Measurements from ENCODE around the gene TMEM176A.

TMEM176A gene

GRCh38 chr7:150820148-150820547 lies 19.6 kb downstream of the TMEM176A start:
- FAIRE-seq (no peak), DNase-seq (ENCODE audit: insufficient read length, low spot score) (no peak)

DNA sequence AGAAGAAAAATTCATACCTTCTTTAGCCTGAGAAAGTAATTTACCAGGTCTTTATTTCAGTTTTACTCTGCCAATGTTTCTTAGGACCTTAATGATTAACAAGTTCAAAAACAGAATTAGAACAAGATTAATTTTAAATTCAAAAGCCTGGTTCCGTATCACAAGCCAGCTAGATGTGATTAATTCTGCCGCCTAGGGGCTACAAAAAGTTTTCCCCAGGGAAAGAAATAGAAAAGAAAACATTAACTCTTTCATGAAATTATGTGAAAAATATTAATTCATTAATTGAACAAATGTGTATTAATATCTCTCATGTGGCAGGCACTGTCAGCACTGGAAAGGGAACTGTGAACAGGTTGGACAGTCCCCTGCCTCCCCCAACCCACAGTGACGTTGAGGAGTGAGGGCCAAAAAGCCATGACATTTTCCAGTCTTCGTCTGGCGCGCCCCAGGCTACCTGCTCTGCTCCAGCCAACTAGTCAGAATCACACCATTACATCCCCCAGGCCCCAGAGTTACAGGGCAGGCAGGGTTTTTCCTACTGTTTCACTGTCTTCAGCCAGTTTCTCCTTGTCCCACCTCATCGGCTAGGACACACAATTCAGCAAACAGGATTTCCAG lies 20.1 kb downstream of the TMEM176A start:
- TF ChIP-seq POLR2A (IDR thresholded peaks at IDR 0.05; ENCODE audit: low read depth, low read length), result no peak
- FAIRE-seq (no peak), DNase-seq (ENCODE audit: insufficient read length, low spot score) (no peak)

More at GRCh38 chr7:150820148-150820547, 19.6 kb downstream of the TMEM176A start:
- no peak for TF ChIP-seq POLR2A (IDR thresholded peaks at IDR 0.05; ENCODE audit: low read depth, low read length)

GRCh38 chr7:150823043-150823442 lies 22.5 kb downstream of the TMEM176A start:
- FAIRE-seq (no peak), DNase-seq (ENCODE audit: insufficient read length, low spot score) (no peak)
- no peak for TF ChIP-seq POLR2A (IDR thresholded peaks at IDR 0.05; ENCODE audit: low read depth, low read length)

- TF ChIP-seq POLR2A (IDR thresholded peaks at IDR 0.05; ENCODE audit: low read depth, low read length), result no peak
- no peak for DNase-seq (ENCODE audit: insufficient read length, low spot score)
- no peak for FAIRE-seq
Observed at GRCh38 chr7:150823484-150824126, 23.0 kb downstream of the TMEM176A start.

GRCh38 chr7:150824379-150825177 lies 24.0 kb downstream of the TMEM176A start:
- DNase-seq (ENCODE audit: insufficient read length, low spot score) (no peak), FAIRE-seq (no peak)
- TF ChIP-seq POLR2A (IDR thresholded peaks at IDR 0.05; ENCODE audit: low read depth, low read length), result no peak

GRCh38 chr7:150826061-150826849 lies 25.7 kb downstream of the TMEM176A start:
- DNase-seq (ENCODE audit: insufficient read length, low spot score), result no peak

DNA sequence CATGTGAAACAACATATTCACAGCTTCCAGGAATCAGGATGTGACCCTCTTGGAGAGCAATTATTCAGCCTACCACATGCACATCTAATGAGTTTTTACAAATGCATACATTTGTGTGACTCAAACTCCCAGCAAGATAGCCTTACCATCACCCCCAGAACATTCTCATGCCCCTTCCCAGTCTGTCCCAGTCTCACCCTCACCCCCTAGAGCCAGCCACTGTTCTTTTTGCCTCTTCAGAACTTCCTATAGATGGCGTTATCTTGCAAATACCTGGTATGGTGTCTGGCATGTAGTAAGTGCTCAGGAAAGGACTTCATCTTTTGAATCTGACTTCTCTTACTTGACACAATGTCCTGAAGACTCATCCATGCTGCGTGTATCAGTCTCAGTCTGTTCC lies 27.8 kb downstream of the TMEM176A start:
- TF ChIP-seq POLR2A (IDR thresholded peaks at IDR 0.05; ENCODE audit: low read depth, low read length), result no peak
- DNase-seq (ENCODE audit: insufficient read length, low spot score), result no peak
- FAIRE-seq, result no peak

More at GRCh38 chr7:150826061-150826849, 25.7 kb downstream of the TMEM176A start:
- no peak for FAIRE-seq
- TF ChIP-seq POLR2A (IDR thresholded peaks at IDR 0.05; ENCODE audit: low read depth, low read length), result no peak

DNA sequence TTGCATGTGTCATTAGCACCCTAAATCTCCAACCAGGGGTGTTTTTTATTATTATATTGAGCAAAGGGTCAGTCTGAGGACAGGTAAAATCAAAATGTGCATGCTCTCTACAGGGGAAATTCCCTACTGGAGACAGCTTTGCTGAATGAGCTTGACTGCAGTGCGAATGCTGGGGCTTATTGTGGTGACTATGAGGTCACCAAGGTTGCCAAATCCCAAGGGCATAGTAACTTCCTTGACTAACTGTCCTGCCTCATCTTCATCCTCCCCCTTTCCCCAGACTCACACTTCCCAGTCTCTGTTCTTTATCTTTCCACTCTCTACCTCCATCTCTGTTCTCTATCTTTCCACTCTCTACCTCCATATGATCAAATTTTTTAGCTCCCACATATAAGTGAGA lies 28.9 kb downstream of the TMEM176A start:
- no peak for FAIRE-seq
- TF ChIP-seq POLR2A (IDR thresholded peaks at IDR 0.05; ENCODE audit: low read depth, low read length), result no peak

GRCh38 chr7:150830937-150831336 lies 30.4 kb downstream of the TMEM176A start:
- no peak for TF ChIP-seq POLR2A (IDR thresholded peaks at IDR 0.05; ENCODE audit: low read depth, low read length)
- FAIRE-seq (no peak), DNase-seq (ENCODE audit: insufficient read length, low spot score) (no peak)

More for the DNA sequence above, 28.9 kb downstream of the TMEM176A start:
- DNase-seq (ENCODE audit: insufficient read length, low spot score), result no peak

DNA sequence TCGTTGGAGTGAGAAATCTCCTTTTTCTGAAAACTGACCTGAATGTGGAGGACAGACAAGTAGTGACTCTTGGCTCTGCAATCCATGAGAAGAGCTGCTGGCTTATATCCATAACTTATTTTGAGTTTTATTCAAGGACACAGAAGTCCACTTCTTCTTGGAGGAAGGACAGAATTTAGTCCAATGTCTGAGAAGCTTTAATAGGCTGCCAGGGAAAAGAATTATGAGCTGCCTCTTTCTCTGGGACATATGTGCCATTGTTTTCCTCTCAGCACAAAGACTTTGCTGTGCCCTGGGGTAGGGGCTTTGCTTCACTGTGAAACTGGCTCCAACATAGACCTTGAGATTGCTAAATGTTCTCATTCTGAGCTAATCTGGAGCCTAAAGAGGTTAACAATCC lies 31.3 kb downstream of the TMEM176A start:
- no peak for TF ChIP-seq POLR2A (IDR thresholded peaks at IDR 0.05; ENCODE audit: low read depth, low read length)
- DNase-seq (ENCODE audit: insufficient read length, low spot score) (no peak), FAIRE-seq (no peak)

- FAIRE-seq, result no peak
- no peak for TF ChIP-seq POLR2A (IDR thresholded peaks at IDR 0.05; ENCODE audit: low read depth, low read length)
- DNase-seq (ENCODE audit: insufficient read length, low spot score), result no peak
Observed at GRCh38 chr7:150835019-150835418, 34.5 kb downstream of the TMEM176A start.

DNA sequence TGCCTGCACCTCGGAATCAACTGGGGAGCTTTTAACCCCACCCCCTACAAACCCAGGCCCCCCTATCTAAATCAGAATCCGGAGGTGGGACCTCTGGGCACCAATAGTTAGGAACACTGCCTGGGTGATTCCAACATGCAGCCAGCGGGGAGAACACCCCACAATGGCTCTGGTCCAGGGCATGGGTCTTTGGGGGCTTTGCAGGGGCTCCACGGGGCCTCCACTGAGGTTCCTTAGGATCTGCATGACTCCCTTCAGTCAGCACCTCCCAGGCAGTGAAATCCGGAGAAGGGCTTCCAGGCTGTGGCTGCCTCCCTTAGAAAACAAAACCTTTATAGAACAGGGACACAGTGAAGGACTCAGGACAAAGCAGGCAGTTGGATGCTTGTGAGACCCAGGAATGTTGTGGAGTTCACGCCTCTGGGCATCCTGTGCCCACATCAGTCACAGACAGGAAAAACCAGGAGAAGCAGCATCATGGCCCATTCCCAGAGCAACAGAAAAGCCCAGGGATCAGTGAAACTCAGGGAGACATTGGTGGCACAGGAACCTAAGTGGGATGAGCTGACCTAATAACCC lies 35.2 kb downstream of the TMEM176A start:
- DNase-seq (ENCODE audit: insufficient read length, low spot score) (no peak), FAIRE-seq (no peak)
- no peak for TF ChIP-seq POLR2A (IDR thresholded peaks at IDR 0.05; ENCODE audit: low read depth, low read length)

GRCh38 chr7:150838965-150839650 lies 38.5 kb downstream of the TMEM176A start:
- no peak for TF ChIP-seq POLR2A (IDR thresholded peaks at IDR 0.05; ENCODE audit: low read depth, low read length)
- FAIRE-seq, result no peak

More at GRCh38 chr7:150838965-150839650, 38.5 kb downstream of the TMEM176A start:
- DNase-seq (ENCODE audit: insufficient read length, low spot score), result no peak

Measured in H54 (cell line).